Choroid plexus epithelial cell (primary cell): Measurements from ENCODE around the gene SMCO3.
A peak's percentile ranks its signal among the peaks of the same experiment; 100 is the strongest.
"Not testable (repeated sequence)": the region's sequence is repeated elsewhere in the genome, so short reads cannot be mapped to it uniquely, and the experiment has no call there.

ENCODE experiments used
- DNase-seq: peaks from one replicate; pipeline ENCODE4 v3.0.0-alpha.2; 2010; ENCODE audit warnings: low read depth
- H3K4me3 ChIP-seq: 2 replicates; pipeline ENCODE4 v1.5.1; 2011; ENCODE audit warnings: low read depth, mild to moderate bottlenecking, control low read depth, low read length, moderate library complexity
- TF ChIP-seq, protein P1 (sequence below): conservative IDR thresholded peaks from 2 replicates; pipeline ENCODE4 v1.5.1; 2011; ENCODE audit warnings: low read depth, mild to moderate bottlenecking, control low read depth, inconsistent platforms, low read length, moderate library complexity

SMCO3 gene

DNA sequence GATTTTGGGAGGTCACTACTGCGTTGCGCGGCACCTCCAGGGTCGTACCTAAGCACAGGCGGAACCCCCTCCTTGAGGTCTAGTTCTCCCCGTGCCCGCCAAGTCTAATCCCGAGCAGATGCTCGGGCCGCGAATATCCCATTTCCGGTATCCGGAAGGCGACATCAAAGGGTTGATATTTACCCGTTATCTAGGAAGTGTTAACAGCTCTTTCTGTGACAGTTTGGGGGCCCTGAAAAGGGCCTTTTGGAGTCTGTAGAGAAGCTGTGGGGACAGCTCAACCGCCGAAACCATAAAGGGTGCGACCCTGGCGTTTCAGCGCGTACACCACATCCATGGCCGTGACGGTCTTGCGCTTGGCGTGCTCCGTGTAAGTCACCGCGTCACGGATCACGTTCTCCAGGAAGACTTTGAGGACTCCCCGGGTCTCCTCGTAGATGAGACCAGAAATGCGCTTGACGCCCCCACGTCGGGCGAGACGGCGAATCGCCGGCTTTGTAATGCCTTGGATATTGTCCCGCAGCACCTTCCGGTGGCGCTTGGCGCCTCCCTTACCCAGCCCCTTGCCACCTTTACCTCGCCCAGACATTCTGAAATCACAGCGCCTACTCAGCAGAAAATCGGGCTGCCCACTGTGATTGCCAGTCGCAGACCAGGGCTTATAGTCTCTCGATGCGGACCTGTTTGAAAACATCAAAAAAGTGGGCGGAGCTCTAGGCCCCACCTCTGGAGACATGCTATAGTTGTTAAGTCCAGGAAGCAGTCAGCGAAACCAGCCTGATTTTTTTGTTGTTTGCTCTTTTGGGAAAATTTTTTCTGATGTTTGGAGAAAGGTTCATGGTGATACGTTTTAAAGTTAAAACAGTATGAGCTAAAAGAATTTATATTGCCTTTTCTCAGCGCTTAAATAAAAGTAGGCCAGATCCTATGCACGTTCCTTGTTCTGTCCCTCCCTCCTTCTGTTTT lies 43.2 kb downstream of the SMCO3 start:
- H3K4me3 ChIP-seq, result peak overlapping the region; percentile 86
- TF ChIP-seq, protein P1, sequence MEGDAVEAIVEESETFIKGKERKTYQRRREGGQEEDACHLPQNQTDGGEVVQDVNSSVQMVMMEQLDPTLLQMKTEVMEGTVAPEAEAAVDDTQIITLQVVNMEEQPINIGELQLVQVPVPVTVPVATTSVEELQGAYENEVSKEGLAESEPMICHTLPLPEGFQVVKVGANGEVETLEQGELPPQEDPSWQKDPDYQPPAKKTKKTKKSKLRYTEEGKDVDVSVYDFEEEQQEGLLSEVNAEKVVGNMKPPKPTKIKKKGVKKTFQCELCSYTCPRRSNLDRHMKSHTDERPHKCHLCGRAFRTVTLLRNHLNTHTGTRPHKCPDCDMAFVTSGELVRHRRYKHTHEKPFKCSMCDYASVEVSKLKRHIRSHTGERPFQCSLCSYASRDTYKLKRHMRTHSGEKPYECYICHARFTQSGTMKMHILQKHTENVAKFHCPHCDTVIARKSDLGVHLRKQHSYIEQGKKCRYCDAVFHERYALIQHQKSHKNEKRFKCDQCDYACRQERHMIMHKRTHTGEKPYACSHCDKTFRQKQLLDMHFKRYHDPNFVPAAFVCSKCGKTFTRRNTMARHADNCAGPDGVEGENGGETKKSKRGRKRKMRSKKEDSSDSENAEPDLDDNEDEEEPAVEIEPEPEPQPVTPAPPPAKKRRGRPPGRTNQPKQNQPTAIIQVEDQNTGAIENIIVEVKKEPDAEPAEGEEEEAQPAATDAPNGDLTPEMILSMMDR, result no peak
- DNase-seq, result peak; percentile 97

DNA sequence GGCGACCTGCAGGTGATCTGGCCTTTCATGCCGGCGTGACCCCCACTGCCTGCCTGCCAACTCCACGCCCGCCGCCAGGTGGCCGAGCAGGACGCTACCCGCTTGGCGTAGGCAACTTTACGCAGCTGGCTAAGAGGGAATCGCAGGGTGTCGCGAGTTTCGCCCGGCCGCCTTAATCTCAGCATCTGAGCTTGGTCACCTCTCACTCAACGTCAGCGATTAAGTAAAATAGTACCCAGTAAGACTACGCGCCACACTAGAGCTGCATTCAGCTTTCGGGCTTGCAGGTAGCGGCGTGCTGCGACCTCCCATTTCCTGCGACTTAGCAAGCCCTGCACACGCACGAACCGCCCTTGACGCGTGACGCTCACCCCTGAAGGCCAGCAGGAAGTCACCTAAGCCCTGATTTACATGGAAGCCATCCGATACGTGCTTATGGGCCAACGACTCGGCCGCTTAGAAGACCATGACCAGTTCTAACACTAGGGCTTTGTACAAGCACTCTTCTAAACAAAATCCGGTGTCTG lies 44.0 kb downstream of the SMCO3 start:
- H3K4me3 ChIP-seq, result peak overlapping the region; percentile 86
- peak; percentile 70 for DNase-seq
- TF ChIP-seq, protein P1, result peak; percentile 75

DNA sequence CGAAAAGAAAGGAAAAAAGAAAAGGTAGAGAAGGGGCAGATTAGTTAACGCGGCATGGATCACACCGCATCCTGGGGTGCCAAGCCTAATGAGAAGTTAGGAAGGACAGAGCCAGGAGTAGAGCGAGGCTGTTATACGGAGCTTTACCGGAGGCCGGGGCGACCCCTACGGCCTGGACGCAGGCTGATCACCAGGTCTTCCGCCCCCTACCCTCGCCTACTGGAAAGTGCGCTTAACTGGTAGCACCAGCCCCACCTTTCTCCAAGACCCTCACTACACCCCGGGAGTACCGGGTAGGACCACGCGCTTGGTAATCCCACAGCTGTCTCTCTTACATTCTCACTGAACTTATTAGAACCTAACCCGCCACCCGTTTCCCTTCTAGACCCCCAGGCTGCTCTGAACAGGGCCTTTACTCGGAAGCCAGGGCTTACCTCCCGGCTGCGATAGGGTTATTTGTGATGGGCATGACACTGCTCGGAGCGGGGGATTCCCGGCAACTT lies 44.5 kb downstream of the SMCO3 start:
- DNase-seq, result peak; percentile 34
- TF ChIP-seq, protein P1, result peak; percentile 39
- H3K4me3 ChIP-seq, result peak overlapping the region; percentile 86

DNA sequence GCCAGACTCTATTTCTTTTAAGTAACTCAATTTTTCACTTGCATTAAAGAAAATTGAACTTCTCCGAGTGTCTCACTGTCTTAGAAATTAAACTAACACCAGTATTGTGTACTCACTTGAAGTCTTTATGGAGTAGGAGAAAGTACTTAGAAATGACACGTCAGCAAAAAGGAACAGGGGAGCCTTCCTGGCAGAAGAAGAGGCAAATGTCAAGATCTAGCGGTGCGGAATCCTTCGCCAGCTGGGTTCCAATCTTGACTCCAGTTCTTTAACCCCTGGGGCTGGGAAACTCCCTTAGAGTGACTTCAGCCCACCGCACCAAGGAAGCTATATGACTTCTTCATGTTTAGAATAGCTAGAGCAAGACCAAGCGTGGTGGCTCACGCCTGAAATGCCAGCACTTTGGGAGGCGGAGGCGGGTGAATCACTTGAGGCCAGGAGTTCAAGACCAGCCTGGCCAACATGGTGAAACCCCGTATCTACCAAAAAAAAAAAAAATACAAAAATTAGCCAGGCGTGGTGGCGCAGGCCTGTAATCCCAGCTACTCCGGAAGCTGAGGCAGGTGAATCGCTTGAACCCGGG lies 45.1 kb downstream of the SMCO3 start:
- DNase-seq, result peak; percentile 37
- peak overlapping the region; percentile 86 for H3K4me3 ChIP-seq
- TF ChIP-seq, protein P1, result no peak

DNA sequence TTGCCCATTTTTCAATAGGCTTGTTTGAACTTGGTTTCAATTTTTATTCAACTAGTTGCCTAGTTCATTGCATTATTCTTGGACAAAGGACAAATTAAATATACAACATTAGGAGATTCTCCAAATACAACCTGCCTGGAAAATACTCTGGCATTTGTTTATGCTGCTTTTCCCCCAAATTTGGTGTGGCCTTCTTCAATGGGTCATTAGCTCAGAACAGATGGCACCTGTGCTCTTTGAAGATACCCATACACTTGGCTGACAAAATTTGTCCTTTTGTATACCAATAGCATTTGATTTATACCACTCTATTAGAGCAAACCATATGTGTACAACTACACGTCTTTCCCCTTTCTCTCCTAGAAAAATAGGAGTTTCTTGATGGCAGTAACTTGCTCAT lies 46.4 kb downstream of the SMCO3 start:
- H3K4me3 ChIP-seq, result no peak overlapping the region
- TF ChIP-seq, protein P1, result no peak
- DNase-seq, result no peak

DNA sequence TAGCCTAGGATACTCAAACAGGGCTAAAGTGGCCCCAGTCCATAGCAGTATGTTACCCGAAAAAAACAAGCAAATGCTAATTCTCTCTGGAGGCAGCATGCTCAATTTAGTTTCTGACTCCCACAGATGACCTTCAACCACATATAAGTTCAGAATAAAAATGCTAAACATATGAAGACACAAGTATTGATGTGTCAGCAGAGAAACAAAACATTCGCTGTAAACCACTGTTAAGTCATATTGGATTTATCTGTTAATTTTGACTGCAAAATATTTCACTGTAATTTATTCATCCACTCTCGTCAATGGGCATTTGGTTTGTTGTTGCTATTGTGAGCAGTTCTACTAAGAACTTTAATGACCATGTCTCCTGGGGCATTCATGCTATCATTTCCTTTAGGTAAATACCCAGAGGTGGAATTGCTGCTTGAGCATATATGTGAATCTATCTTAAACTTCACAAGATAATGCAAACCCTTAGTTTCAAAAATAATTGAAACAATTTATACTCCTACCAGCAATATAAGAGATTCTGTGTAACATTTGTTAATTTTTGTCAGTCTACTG lies 47.2 kb downstream of the SMCO3 start:
- TF ChIP-seq, protein P1, result no peak
- no peak for DNase-seq
- no peak overlapping the region for H3K4me3 ChIP-seq

DNA sequence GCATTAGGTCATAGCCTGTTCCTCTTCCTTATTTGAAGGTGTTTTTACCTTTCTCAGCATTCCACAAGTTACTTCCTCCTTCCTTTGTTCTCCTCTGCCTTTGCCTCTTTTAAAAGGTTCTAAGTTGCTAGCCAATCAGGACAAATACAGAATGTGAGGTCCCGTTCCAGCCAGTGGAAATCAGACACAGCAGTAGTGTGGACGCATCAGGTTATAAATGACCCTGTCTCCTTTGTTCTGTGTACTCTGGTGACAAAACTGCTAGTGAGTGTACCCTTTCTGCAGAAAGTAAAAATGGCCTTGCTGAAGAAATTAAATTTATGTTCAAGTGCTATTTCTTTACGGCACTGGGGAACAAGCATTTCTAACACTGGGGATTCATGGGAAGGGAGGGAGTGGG lies 48.0 kb downstream of the SMCO3 start:
- not testable (repeated sequence) for H3K4me3 ChIP-seq, DNase-seq
